EH (cell line): ENCODE measurements around the gene HOXA4.

ENCODE experiments used
- DNase-seq: peaks from one replicate; pipeline ENCODE4 v3.0.0-alpha.2; 2015; ENCODE audit warnings: low read depth

HOXA4 gene

DNA sequence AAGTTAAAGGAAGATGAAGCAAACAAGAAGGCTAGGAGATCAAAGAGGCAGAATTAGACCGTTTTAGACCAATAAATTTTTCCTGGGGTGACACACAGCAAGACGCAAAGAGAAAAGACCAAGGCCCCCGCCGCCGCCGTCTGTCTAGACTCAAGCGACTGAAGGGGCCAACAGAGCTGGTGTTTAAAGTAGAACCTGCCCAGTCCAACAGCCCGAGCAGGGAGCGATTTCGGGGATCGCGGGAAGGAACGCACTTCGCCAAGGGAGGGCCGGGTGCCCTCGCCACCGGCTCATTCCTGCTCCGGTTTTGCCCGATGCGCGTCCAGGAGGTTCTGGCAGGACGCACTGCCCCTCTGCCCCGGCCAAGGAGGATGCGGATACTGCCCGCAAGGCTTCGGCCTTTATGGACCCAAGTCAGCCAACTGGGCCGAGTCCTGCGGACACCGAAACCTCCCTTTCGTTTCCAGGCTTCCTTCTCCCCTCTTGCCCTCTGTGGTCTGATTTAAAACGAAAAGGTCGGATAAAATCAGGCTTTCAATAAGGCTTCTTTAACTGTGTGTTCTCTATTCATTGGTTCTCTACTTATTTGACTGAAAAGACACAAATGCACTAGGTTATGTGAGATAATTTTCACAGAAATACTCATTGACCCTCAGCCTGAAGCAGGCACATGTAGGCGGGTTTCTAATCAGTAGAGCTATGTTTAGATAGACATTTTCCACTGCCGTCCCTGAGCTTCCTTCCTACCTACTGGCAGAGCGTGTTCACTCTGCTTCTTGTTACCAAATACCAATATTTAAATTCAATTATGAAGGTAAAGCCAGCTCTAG, 28.1 kb upstream of the HOXA4 start:
- DNase-seq = no peak

DNA sequence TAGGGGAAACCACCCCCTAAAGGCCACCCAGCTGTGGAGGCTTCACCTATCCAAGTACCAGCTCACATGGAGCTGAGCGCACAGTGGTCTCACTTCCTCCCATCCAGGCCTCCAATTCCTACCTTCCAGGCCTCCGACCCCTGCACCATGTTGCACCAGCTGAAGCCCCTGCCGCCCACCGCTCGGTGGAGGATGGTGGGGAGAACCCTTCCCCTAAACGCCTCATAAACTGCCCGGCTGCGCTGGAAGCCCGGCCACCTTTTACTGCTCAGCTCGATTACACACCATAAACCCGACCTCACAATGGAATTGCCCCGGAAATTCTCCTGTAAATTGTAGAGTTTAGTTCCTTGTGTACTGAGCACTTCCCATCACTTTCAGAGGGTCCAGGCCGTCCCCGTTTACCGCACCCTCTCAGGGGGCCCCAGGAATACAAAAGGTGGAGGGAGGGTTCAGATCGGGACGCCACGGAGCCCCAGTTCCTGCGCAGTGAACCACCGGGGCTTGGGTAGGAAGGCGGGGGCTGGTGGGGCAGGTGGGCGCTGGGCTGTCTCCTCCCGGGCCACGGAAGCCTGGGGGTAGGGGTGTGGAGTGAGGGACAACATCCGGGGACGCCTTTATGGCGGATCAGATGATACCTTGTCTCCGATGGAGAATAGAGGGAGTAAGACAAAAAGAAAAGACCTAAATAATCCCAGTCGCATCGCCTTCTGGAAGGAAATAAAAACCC, 27.3 kb upstream of the HOXA4 start:
- DNase-seq = no peak

DNA sequence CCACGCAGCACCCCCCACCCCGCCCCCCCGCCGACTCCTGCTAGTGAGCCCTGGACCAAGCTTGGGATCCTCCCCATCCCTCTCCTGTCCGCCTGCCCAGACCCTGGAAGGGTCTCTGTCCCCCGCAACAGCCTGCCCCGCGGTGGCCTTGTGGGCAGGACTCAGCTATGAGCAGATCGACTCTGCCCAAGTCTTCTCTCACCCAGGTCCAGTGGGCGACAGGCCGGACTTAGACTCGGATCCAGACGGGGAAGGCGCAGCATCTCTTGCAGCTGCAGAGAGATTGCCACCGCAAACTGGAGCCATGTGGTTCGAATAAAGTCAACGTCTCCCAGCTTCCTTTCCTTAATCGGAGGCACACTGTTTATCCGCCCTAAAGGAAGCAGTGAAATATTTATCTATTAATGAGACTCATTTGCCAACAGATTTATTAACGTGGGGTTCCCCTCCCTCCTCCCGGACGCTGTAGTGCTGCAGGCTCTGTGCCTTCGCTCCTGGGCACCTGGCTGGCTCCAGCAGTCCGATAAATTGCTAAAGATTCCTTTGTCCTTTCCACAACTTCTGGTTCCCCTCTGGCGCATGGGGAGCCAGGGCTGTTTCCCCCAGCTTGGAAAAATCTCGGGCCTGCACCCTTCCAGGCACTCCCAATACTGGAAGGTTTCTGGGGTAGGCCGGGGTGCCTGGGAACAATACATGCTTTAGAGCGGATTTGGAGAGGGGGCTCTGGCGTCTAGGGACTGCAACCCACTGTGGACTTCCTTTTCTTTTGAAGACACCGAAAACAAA, 26.6 kb upstream of the HOXA4 start:
- peak; percentile 34 for DNase-seq

DNA sequence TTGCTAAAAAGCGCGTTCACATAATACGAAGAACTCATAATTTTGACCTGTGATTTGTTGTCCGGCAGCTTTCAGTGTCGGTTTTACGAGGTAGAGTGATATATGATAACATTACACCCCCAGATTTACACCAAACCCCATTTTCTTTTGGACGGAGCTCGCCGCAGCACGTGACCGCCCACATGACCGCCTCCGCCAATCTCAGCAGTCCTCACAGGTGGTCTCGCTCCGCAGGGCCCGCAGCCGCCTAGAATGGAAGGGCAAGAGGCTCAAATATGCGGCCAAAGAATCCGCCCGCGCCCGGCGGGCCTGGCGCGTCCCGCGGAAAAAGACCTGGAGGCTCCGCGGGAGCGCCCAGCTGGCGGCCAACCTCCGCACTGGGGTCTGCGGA, 25.9 kb upstream of the HOXA4 start, which contains the start of gene HOXA7:
Gene HOXA7, minus strand, starts transcription at position 168 of the 391 bp plus-strand sequence. Its CDS starts 130 bp downstream, at position 38.
- DNase-seq = peak; percentile 77

DNA sequence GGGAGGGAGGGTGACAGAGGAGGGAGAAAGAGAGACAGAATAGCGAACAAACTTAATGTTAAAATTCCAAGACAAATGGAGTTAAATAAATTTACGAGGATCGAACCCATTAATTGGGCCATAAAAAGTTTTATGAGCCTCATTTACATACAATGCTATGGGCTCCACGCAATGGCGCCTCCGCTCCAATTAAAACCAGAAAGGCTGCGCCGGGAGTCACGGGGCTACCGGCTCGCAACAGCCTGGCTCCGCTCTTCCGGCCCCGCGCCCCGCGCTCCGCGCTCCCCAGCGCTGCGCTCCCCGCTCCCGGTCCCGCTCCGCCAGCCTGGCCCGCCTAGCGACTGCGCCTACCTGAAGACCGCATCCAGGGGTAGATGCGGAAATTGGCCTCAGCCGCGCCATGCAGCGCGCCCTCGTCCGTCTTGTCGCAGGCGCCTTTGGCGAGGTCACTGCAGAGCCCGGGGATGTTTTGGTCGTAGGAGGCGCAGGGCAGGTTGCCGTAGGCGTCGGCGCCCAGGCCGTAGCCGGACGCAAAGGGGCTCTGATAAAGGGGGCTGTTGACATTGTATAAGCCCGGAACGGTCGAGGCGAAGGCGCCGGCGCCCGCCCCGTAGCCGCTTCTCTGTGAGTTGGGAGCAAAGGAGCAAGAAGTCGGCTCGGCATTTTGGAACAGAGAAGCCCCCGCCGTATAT, 25.4 kb upstream of the HOXA4 start:
- DNase-seq = peak; percentile 52

DNA sequence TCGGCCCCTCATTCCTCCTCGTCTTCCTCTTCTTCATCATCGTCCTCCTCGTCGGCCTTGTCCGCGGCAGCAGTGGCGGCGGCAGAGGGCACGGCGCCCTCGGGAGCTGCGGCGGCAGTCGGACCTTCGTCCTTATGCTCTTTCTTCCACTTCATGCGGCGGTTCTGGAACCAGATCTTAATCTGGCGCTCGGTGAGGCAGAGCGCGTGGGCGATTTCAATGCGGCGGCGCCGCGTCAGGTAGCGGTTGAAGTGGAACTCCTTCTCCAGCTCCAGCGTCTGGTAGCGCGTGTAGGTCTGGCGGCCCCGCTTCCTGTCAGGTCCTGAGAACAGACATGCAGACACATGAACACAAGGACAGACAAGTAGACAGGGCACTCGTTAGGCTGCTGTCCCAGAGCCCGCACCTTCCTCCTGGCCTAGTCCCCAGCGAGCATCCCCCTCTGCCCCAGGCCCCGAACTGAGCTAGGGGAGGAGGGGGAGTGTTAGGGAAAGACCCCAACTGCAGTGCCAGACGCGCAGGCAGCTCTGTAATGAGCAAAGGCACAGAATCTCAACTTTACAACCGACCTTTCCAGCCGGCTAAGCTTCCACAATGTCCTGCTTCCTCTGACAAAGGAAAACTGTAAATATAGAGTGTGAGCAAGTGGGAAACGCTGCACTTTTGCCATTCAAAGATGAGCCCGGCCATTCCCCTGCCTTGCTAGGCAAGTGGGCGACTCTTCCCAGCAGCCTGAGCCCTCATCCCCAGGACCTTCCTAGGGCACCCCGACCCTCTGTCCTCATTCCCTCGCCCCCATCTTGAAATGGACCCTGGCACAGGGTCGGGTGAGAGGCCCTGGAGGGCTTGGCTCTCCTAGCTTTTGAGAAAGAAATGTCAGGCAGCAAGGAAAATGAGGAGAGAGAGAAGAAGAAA, 24.6 kb upstream of the HOXA4 start:
- DNase-seq = no peak

DNA sequence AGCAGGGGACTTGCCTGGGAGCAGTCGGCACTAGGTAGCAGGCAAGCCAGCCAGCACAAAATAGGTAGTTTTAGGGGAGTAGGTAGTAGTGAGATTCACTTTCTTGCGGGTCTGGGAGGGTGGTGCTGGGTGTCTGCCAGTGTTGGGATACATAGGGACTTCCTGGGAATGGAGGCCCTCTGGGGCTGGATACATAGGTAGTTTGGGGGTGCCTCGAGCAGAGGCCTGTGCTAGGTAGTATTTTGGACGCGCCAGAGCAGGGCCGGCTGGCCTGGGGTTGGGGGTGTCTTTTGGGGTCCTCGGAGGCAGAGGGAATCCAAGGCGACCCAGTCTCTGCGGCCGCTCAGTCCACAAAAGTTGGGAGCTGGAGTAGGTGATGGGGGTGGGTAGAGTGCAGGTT, 23.8 kb upstream of the HOXA4 start:
- DNase-seq = no peak

DNA sequence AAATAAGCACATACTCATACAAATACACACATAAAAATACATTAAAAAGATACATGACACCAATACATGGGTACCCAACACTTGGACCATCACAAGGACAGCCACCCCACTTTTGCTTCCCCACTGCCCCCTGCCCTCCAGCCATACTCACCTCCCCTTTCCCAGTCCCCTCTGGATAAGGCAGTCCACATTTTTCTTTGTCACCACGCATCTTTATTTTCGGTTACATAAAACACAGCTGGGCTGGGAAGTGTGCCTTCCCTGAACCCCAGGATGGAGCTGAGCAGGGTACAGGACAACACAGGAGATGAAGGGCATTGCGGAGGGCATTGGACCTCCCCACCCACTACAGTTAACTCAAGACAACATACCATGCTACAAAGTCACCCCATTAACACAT, 23.0 kb upstream of the HOXA4 start:
- no peak for DNase-seq

DNA sequence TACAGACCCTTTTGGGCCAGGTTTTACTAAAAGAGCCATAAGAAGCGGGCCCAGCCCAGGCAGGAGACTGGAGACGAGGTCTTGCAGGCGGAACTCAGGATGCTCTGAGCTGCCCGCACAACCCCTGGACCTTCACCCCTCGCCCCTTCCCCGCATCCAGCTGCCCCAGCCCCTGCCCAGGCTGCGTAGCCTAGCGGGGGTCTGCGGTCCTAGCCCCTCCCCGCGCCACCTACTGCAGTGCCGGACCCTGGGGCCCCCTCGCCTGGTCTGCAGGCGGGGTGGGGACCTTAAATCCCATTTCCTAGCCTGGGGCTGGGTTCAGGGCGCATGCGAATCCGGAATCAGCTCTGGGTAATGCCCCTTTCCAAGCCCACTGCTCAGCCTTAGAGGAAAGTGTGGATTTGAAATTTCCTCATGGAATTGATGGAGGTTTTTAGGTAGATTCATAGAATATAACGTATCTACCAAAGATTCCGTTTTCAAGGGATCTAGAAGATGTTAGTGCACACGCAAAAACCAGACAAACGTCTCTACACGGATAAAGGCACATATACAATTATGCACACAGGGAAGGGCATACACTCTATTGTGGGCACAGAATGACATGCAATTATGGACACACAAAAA, 22.4 kb upstream of the HOXA4 start:
- DNase-seq = no peak

DNA sequence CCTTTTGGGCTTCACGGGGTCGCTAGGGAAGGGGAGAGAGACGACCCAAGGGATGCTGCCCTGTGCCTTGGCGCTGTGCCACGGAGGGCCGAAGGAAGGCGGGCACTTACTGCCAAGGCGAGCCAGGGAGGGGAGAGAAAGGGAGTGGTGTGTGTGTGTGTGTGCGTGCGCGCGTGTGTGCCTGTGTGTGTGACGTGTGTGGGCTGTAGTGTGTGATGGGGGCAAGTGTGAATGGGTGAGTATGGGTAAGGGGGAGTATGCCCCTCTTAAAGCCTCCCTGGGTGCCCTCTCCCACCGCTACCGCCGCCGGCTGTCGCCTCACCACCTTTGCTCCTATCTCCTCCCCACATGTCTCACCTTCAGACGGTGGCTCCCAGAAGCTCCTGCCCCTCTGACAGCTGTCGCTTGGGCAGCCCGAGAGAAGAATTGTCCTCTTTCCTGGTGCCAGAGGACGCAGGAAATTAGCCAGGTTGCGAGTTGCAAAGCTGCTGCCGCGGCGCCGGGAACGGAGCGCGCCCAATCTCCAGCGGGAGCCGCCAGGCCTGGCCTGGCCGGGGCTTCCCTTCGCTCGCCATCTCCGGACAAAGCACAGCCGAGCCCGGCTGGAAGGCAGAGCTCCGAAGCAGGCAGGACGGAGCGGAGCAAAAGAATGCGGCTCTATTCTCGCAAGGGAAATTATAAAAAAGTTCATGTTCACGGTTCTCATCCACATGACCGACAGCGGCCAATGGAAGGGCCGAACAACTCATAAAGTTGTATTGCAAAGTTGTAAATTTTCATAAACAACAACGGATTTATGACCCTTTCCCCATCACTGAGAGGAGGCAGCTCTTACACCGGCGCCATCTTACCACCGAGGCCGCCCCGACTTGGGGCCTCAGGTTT, 21.6 kb upstream of the HOXA4 start, which contains the start of gene HOXA3:
Gene HOXA3, minus strand, starts transcription at position 653 of the 885 bp plus-strand sequence. CDS start 41,943 bp downstream, outside the sequence.
- peak; percentile 86 for DNase-seq

DNA sequence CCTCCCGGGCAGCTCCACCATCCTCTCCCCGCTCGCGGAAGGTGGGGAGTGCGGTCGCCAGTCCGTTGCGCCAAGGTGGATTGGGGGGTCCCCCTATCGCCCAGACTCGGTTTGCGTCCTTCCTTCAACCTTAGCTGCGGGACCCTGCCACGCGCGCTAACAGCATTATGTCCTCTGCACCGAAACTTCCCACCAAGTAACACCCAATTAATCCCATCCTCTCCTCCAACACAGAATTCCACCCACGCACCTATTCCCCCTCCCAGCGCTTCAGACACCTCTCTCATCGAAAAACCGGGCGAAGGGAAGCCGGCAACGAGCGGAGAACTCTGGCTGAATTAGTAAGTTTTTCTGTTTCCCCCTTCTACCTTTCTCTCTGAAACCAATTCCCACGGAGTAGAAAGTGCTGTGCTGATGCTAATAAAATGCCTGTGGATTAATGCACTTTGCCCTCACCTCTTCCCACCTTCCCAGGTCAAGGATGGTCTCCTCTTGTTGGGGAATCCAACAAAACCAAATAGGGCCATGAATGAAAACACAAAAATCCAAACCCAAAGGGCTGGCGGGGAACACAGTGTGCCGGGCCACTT, 20.9 kb upstream of the HOXA4 start:
- DNase-seq = peak; percentile 13

DNA sequence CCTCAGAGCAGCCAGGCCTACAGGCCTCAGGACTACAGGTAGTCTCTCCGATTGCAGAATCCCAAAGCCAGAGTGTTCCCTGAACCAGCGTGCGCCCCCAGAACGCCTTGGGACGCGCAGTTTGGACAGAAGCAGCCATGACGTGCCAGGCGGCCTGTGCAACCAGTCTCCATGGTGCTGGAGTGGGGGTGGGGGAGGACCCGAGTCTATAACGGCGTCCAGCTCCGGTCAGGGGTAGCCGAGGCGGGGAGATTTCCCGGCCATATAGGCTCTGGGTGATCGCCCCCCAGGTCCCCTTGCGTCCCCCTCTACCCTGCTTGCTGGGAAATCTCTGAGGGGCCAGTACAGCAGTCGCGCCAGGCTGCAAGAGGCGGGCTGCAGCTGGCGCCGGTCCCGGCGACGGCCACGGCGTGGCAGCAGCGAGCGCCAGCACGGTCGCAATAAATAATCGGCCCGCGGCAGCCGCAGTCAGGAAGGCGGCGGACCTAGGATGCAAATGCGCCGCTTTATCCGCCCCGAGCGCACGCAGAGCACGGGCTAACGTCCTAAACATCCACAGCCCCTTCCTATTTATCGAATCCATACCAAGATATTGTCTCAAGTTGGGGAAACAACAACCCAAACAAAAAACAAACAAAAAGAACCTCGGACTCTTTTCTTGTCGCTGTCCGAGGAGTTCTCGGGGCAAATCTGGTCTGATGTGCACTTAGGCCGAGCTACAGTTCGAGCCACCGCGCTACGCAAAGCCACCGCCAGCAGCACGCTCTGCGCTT, 20.2 kb upstream of the HOXA4 start:
- peak; percentile 84 for DNase-seq

DNA sequence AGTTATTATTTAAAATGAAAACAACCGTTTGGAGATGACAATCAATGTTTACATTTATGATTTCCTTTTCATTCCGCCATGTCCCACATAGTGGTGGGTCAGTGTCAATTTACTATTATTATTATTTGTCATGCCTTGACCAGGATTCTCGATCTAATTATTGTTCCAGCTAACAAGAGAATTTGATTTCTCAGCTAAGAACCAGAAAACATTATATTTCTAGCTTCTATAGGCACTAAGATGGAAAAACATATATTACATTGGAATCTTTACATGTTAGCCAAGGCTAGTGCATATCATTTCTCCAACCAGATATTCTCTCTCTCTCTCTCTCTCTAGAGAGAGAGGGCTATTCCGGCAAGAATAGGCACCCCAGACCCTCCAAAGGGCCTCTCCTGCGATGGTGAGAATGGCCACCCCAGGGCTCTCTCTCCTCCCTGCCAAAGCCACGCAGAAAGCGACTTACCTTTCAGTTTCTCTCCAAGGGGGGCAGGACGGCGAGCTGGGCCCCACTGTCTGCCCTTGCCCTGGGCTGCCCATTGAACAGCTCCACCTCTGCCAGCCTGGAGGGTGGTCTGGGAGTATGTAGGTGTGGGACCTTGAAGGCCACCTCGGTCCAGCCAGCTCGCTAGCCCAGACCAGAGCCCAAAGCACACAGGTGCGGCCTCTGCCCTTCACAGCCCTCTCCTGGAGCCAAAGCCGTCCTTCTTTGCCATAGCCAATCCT, 19.4 kb upstream of the HOXA4 start:
- no peak for DNase-seq

DNA sequence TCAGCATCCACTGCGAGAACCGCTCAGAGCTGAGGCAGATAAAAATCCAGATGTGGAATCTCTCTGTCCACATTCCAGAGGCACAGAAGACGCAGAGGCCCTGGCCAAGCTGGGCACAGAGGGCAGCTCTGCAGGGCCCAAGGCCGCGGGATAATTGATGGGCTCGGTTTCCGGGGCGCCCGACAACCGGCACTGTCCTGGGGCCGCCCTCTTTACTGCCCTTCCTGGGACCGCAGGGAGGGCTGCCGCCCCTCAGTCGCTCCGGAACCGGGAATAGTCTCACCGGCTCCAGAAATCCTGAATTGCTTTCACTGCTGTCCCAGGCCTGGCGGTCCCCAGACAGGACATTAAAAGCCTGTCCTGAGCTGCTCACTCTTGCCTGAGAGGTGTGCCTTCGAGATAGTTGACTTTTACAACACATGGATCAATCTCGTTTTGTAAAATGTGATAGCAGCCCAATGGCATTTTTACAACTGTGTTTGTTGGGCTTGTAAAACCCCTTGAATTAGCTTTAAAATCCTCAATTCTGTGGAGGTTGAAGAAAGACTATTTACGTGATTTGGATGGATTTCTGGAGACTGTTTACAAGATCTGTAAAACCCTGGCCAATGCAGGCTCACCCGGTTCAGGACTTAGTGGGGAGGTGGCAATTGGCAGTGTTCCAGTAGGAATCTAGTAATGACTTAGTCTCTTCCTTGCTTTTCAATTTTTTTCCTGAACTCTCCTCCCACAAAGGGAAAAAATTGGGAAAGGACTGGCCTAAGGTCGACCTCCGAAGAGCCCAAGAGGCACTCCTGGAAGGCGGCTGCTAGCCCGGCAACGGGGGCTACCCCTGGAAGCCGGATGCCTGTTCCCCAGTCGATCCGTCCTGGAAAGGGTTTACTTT, 18.4 kb upstream of the HOXA4 start:
- DNase-seq = peak; percentile 64

DNA sequence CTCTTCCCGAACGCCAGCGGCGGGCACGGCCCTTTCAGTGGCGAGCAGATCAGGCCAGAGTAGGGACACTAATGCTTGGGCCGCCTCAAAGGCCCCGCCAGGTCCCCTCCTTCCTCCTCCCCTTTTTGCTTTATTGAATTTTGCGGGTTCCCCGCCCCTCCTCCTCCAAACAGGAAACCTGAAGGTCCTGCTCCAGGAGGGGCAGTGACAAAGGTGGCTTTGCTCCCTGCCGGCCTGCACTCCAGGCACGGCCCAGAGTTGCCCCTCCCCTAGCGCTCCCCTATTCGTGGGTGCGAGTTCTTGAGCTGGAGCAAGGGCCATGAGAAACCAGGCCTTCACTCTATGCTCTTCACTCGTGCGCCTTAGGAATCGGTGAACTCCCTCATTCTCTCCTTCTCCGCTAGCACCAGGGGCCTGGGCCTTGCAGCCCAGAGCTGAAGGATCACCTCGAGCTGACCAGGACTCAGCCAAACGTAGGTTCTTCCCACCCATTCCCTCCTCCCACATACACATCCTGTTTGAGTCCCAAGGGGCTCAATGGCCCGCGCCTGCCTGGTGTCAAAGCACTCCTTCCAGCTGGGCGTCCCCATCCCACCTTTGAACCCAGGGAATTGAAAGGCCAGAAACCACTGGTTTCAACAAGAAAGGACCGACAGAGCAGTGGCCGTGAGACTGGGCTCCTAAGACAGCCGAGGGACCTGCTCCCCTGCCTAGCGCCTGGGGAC, 17.6 kb upstream of the HOXA4 start:
- no peak for DNase-seq
